OCI-M2 (cell line): Measurements from ENCODE around the gene ADAMTS17.

Source experiments
- DNase-seq: peaks from one replicate; lab custom pipeline; 2025; ENCODE audit not compliant: unreplicated experiment; lab: John Stamatoyannopoulos, UW

ADAMTS17 gene

GRCh38 chr15:100032358-100033085 lies 309.3 kb downstream of the ADAMTS17 start:
- no peak for DNase-seq

- no peak for DNase-seq
Observed at GRCh38 chr15:100031665-100032357, 310.0 kb downstream of the ADAMTS17 start.

- DNase-seq: no peak
Observed at GRCh38 chr15:100030586-100031229, 311.1 kb downstream of the ADAMTS17 start.

- no peak for DNase-seq
Observed at GRCh38 chr15:100029868-100030479, 311.8 kb downstream of the ADAMTS17 start.

- no peak for DNase-seq
Observed at GRCh38 chr15:100029045-100029444, 312.7 kb downstream of the ADAMTS17 start.

- no peak for DNase-seq
Observed at GRCh38 chr15:100026041-100026440, 315.7 kb downstream of the ADAMTS17 start.

- no peak for DNase-seq
Observed at GRCh38 chr15:100022806-100023205, 319.0 kb downstream of the ADAMTS17 start.

GRCh38 chr15:100022391-100022790 lies 319.4 kb downstream of the ADAMTS17 start:
- DNase-seq: no peak

- no peak for DNase-seq
Observed at GRCh38 chr15:100021653-100022052, 320.1 kb downstream of the ADAMTS17 start.

GRCh38 chr15:100020614-100021013 lies 321.2 kb downstream of the ADAMTS17 start:
- no peak for DNase-seq

- no peak for DNase-seq
Observed at GRCh38 chr15:100020189-100020588, 321.6 kb downstream of the ADAMTS17 start.

GRCh38 chr15:100019601-100020000 lies 322.2 kb downstream of the ADAMTS17 start:
- DNase-seq: no peak

- no peak for DNase-seq
Observed at GRCh38 chr15:100018191-100018590, 323.6 kb downstream of the ADAMTS17 start.

GRCh38 chr15:100017140-100017539 lies 324.6 kb downstream of the ADAMTS17 start:
- DNase-seq: no peak

GRCh38 chr15:100016632-100017031 lies 325.1 kb downstream of the ADAMTS17 start:
- no peak for DNase-seq

- no peak for DNase-seq
Observed at GRCh38 chr15:100011235-100011634, 330.5 kb downstream of the ADAMTS17 start.

- no peak for DNase-seq
Observed at GRCh38 chr15:100009372-100009771, 332.4 kb downstream of the ADAMTS17 start.

GRCh38 chr15:100008258-100008657 lies 333.5 kb downstream of the ADAMTS17 start:
- no peak for DNase-seq

GRCh38 chr15:100007609-100008008 lies 334.2 kb downstream of the ADAMTS17 start:
- no peak for DNase-seq

GRCh38 chr15:100005715-100006114 lies 336.1 kb downstream of the ADAMTS17 start:
- DNase-seq: no peak

GRCh38 chr15:100005013-100005412 lies 336.8 kb downstream of the ADAMTS17 start:
- DNase-seq: no peak
